Measurements from ENCODE around the gene CLDN24. TPM values are rescaled to one million over a fixed set of nuclear protein-coding genes. Genes with fewer than 3 reads are reported as not detected.

Gene CLDN24
- total and polyA plus RNA-seq, 2 donors (not counting 3 experiments of a cell fraction or from before 2014, with no cell fraction given) = not detected

GRCh38 chr4:183362916-183363542 lies 40.8 kb upstream of the CLDN24 start:
- no peaks in the 10 kb centered on the region for H3K9me3 ChIP-seq (replicated peaks; ENCODE audit: control insufficient read depth, insufficient read depth, low read length)
- H4K20me1 ChIP-seq (replicated peaks; ENCODE audit: control insufficient read depth, extremely low read depth, insufficient read depth, low read length) = no peaks in the 10 kb centered on the region
- intact Hi-C loops (cut with micrococcal nuclease) = loop anchor here (1.0 kb wide), 1 partner anchor 101 kb away; no protein-coding TSS in a partner anchor
- H2AFZ ChIP-seq (ENCODE audit: low read depth, low read length) = no peak overlapping the region
- TF ChIP-seq GATA2 (IDR thresholded peaks at IDR 0.05; ENCODE audit: insufficient read depth, insufficient read length, low read depth, low read length) (no peak), JUN (IDR thresholded peaks at IDR 0.05; ENCODE audit: borderline replicate concordance, insufficient read depth, insufficient read length, low read depth) (no peak), CTCF (IDR thresholded peaks at IDR 0.05; ENCODE audit: extremely low read depth in 1 of 2, insufficient read depth in 1 of 2, low read depth in 1 of 2, low read length in 2 of 2) (peak in 1 of 2 donors; percentile 34), POLR2A (IDR thresholded peaks at IDR 0.05; ENCODE audit: low read depth, low read length) (no peak), MYC (IDR thresholded peaks at IDR 0.05; ENCODE audit: low read depth, low read length) (no peak), MAX (IDR thresholded peaks at IDR 0.05; ENCODE audit: insufficient read depth, insufficient read length) (no peak), EZH2 (IDR thresholded peaks at IDR 0.05; ENCODE audit: borderline replicate concordance, low read depth, low read length, severe bottlenecking) (no peak)
- FAIRE-seq = no peak
- H3K9me1 ChIP-seq (replicated peaks; ENCODE audit: control insufficient read depth, extremely low read depth, insufficient read depth, low read length) = no peaks in the 10 kb centered on the region
- H3K27ac ChIP-seq (ENCODE audit: insufficient read depth, low read depth, low read length) = no peak overlapping the region
- H3K9ac ChIP-seq (replicated peaks; ENCODE audit: extremely low read depth, insufficient read depth, low read length) = no peak overlapping the region
- H3K4me3 ChIP-seq (replicated peaks in 1 of 3; ENCODE audit: insufficient read depth in 1 of 3, low read depth in 1 of 3, low read length in 3 of 3) = no peak overlapping the region
- H3K27me3 ChIP-seq (ENCODE audit: control insufficient read depth in 2 of 2, insufficient read depth in 2 of 2, low read length in 2 of 2) = no peaks in the 10 kb centered on the region
- peaks cover 8% of the 10 kb centered on the region for H3K4me1 ChIP-seq (ENCODE audit: control insufficient read depth, extremely low read depth, insufficient read depth, low read length)
- DNase-seq (ENCODE audit: low read depth, low spot score) = peak; percentile 52
- ChIA-PET POLR2A (no interaction called here), CTCF (interaction anchor here (0.6 to 5.1 kb wide), 9 partner anchors 12 to 387 kb away, joined by 3 to 33 read pairs (median 4); no protein-coding TSS in a partner anchor)
- no peaks in the 10 kb centered on the region for H3K36me3 ChIP-seq (ENCODE audit: control insufficient read depth in 2 of 2, extremely low read depth in 1 of 2, insufficient read depth in 2 of 2, low read length in 2 of 2)
- H3K4me2 ChIP-seq (ENCODE audit: insufficient read depth, low read length) = no peak overlapping the region
- no peaks in the 10 kb centered on the region for H3K79me2 ChIP-seq (ENCODE audit: control insufficient read depth, insufficient read depth, low read length)
- BruUV-seq (replicated peaks) = no TSS peak
- dilution Hi-C loops (cut with MboI; ENCODE audit: extremely low pct_ligation_motif_present, low sequenced_read_pairs) = no loop called here
